Measurements from ENCODE around the gene SLC25A53. TPM values are rescaled to one million over a fixed set of nuclear protein-coding genes. Genes with fewer than 3 reads are reported as not detected.

Gene SLC25A53, protein sequence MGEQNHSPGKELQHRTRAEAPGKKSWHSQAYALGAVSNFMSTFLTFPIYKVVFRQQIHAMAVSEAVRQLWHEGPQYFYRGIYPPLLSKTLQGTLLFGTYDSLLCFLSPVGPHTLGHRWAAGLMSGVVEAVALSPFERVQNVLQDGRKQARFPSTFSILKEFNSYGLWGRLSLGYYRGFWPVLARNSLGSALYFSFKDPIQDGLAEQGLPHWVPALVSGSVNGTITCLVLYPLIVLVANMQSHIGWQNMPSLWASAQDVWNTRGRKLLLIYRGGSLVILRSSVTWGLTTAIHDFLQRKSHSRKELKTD
- total RNA-seq = 7.7 and 9.0 TPM in 2 replicates

GRCh38 chrX:104156630-104157529, at the start of gene SLC25A53:
TSS of gene SLC25A53 (minus strand) at chrX:104157009. CDS start at chrX:104105257, 51,752 bp downstream.

DNA sequence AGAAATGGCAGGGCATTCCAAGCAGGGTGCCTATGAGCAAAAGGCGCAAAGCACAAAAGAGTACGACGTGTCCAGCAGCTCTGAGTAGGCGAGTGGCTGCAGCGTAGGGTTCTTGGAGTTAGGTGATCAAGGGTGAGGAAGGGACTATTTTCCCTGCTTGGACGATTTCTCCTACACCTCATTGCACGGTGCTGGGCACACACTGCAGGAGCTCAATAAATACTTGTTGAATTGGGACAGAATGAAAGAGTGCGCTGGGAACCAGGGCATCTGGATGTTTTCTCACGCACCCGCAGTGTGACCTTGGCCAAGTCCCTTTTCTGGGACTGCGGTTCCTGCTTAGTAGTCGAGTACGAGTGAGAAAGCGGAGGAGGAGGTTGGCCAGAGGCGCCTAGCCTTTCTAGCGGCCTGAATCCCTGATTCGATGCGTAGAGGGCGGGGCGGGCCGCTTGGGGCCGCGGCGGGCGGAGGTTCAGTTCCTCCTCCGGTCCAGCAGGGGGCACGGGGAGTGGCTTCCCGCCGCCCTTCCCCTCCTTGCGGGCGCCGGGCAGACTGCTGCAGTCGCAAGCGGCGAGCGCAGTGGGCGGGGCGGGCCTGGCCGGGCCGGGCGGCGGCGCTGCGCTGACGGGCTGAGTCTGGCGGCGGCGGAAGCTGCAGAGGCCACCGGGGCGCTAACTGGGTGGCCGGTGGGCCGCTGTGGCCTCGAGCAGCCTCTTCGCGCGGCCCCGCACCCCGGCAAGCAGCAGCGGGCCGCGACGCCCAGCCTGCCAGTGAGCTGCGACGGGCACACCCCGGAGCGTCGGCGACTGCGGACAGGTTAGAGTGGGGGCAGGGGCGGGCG, 9.3 kb upstream of the SLC25A53 start, which contains the start of gene FAM199X:
Gene FAM199X, plus strand, starts transcription at position 560 of the 841 bp plus-strand sequence. CDS start 333 bp downstream, outside the sequence.

DNA sequence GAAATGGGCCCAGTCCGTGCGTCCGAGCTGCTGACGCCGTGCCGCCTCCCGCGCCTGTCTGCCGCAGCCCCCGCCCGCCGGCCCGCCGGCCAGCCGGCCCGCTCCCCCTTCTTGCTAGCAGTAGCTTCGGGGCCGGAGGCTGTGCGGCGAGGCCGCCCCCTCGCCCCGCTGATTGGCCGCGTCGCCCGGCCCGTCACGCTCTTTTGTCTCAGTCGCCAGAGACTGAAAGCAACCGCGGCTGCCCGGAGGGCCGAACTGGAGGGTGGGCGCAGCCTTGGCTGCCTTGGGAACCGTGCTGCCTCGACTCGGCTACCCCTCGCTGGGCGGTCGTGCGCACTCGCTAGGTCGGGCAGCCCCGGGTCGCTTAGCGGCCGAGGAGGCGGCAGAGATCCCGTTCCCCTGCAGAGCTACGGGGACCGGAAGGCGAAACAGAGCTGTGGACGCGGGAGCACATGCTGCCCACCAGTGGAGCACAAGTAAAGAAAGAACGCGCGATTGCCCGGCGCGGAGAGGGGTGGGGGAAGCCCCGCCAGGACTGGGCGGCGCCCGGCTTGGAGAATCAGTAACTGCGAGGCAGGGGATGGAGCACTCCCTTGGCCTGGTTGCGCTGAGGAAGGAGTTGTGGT, 44.4 kb downstream of the SLC25A53 start, which contains the start of gene ZCCHC18:
Gene ZCCHC18, plus strand, starts transcription at position 198 of the 626 bp plus-strand sequence. CDS start 1,589 bp downstream, outside the sequence.

GRCh38 chrX:104075778-104076445, 80.9 kb downstream of the SLC25A53 start, which contains the start of gene TMSB15C:
TSS of gene TMSB15C (minus strand) at chrX:104076236.

Other genes with a start within 250 kb of the SLC25A53 start
- gene TMSB15B, start 194.4 kb downstream of the SLC25A53 start, total RNA-seq = 7.4 and 10.1 TPM in 2 replicates
- not detected in 2 replicates for gene H2BW1, start 143.3 kb downstream of the SLC25A53 start, total RNA-seq
- gene H2BW2, start 117.1 kb downstream of the SLC25A53 start, total RNA-seq = not detected in 2 replicates
- 6.4 and 7.3 TPM in 2 replicates for gene TMSB15C, start 80.8 kb downstream of the SLC25A53 start, total RNA-seq
- 1.7 and 2.3 TPM in 2 replicates for gene ZCCHC18, start 44.5 kb downstream of the SLC25A53 start, total RNA-seq
- gene FAM199X, start 9.4 kb upstream of the SLC25A53 start, total RNA-seq = 44.7 and 44.8 TPM in 2 replicates
- gene ESX1, start 97.9 kb upstream of the SLC25A53 start, total RNA-seq = not detected in 2 replicates